Breast epithelium (tissue), 3 donors: ENCODE data around the gene CDC16.

ENCODE experiments used
- CTCF ChIP-seq, 3 donors: fragments of 450-650 bp; IDR thresholded peaks; one replicate each; pipeline ENCODE4 v1.5.1; 2016 to 2017; ENCODE audit warnings: antibody characterized with exemption in 3 of 3, mild to moderate bottlenecking in 3 of 3, moderate library complexity in 3 of 3
- POLR2AphosphoS5 ChIP-seq, 3 donors: sonication (generic); formaldehyde crosslinking; IDR thresholded peaks; one replicate each; pipeline ENCODE4 v1.6.1; 2017; ENCODE audit warnings: antibody characterized with exemption in 3 of 3

GRCh38 chr13:114260814-114261213 is 26.1 kb downstream of the CDC16 start:
- TF ChIP-seq CTCF (IDR thresholded peaks at IDR 0.05): no peak
- no peak for TF ChIP-seq POLR2AphosphoS5 (IDR thresholded peaks at IDR 0.05)
